Prostate gland (tissue), 2 donors: ENCODE measurements around the gene PAOX. TPM values are rescaled to one million over a fixed set of nuclear protein-coding genes. Genes with fewer than 3 reads are reported as not detected.

Source experiments
- DNase-seq: peaks from one replicate; pipeline ENCODE4 v3.0.0-alpha.2; 2019; ENCODE audit warnings: low spot score
- H3K27ac ChIP-seq, 2 donors: fragments of 200-600 bp; sonication (generic); 2 replicates each; pipeline ENCODE4 v1.5.1; 2017 to 2019
- H3K27me3 ChIP-seq: fragments of 200-600 bp; sonication (generic); replicated peaks from 2 replicates; pipeline ENCODE4 v1.5.1; 2019; ENCODE audit not compliant: insufficient read depth
- H3K36me3 ChIP-seq, 2 donors: fragments of 200-600 bp; sonication (generic); 1 replicate in 1 of 2; 2 replicates in 1 of 2; pipeline versions ENCODE4 v1.5.1 to v1.8.1; 2017 to 2019
- H3K4me1 ChIP-seq: fragments of 200-600 bp; sonication (generic); replicated peaks from 2 replicates; pipeline ENCODE4 v1.5.1; 2019
- H3K4me3 ChIP-seq, 2 donors: fragments of 200-600 bp; sonication (generic); 2 replicates each; pipeline ENCODE4 v1.5.1; 2017 to 2019
- H3K9me3 ChIP-seq: fragments of 200-600 bp; sonication (generic); 2 replicates; pipeline ENCODE4 v1.5.1; 2017
- POLR2A ChIP-seq: fragments of 450-650 bp; IDR thresholded peaks from one replicate; pipeline ENCODE4 v1.6.1; 2016; ENCODE audit warnings: antibody characterized with exemption, mild to moderate bottlenecking
- POLR2AphosphoS5 ChIP-seq: sonication (generic); formaldehyde crosslinking; IDR thresholded peaks from one replicate; pipeline ENCODE4 v1.6.1; 2017; ENCODE audit warnings: antibody characterized with exemption
- WGBS: methylation state at CpG from one replicate; pipeline ENCODE4 v1.1.5; 2018; 5-methylcytosine and 5-hydroxymethylcytosine counted together
- intact Hi-C: fragments of 100-400 bp; cut with DNase I; formaldehyde crosslinking; loops from one replicate; pipeline ENCODE4 v1.14.2; 2022
- total RNA-seq, 2 donors: library from RNA; depleted of rRNA; stranded (reverse); fragments of >200 nt; gene quantifications; one replicate each; pipeline ENCODE4 v1.1.0, GENCODE V29; 2016
- TF ChIP-seq, protein P1 (sequence below), 4 experiments: fragments of 200-600 bp in 2 of 4; fragments of 450-650 bp in 2 of 4; sonication (generic) in 2 of 4; IDR thresholded peaks; 1 replicate in 3 of 4; 2 replicates in 1 of 4; pipeline ENCODE4 v1.5.1; 2016 to 2019; ENCODE audit warnings: antibody characterized with exemption in 4 of 4, mild to moderate bottlenecking in 2 of 4, moderate library complexity in 2 of 4

PAOX gene
- total RNA-seq, 2 donors from 2014 or later, result 17.5 to 20.2 TPM

DNA sequence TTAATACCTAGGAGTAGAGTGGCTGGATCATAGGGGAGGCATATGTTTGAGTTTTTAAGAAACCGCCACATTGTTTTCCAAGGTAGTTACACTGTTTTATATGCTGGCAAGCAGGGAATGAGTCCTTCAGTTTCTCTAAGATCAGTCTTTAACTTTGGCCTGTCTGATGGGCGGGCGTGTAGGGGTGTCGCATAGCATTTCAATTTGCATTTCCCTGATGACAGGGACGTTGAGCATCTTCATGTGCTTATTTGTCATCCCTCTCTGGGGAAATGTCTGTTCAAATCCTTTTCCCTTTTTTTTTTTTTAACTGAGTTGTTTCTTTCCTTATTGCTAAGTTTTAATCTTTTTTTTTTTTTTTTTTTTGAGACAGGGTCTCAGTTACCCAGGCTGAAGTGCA lies 24.7 kb downstream of the PAOX start:
- Histone ChIP-seq H3K36me3 (peaks cover 0 to 15% of the 10 kb centered on the region in 2 donors), H3K4me1 (no peaks in the 10 kb centered on the region), H3K27ac (no peak overlapping the region), H3K4me3 (no peak overlapping the region), H3K27me3 (no peaks in the 10 kb centered on the region), H3K9me3 (no peaks in the 10 kb centered on the region)
- TF ChIP-seq POLR2AphosphoS5, result no peak
- TF ChIP-seq POLR2A, result no peak
- TF ChIP-seq, protein P1, sequence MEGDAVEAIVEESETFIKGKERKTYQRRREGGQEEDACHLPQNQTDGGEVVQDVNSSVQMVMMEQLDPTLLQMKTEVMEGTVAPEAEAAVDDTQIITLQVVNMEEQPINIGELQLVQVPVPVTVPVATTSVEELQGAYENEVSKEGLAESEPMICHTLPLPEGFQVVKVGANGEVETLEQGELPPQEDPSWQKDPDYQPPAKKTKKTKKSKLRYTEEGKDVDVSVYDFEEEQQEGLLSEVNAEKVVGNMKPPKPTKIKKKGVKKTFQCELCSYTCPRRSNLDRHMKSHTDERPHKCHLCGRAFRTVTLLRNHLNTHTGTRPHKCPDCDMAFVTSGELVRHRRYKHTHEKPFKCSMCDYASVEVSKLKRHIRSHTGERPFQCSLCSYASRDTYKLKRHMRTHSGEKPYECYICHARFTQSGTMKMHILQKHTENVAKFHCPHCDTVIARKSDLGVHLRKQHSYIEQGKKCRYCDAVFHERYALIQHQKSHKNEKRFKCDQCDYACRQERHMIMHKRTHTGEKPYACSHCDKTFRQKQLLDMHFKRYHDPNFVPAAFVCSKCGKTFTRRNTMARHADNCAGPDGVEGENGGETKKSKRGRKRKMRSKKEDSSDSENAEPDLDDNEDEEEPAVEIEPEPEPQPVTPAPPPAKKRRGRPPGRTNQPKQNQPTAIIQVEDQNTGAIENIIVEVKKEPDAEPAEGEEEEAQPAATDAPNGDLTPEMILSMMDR (IDR thresholded peaks at IDR 0.05), result no peak
- WGBS, result 96% methylated on average over 5 of the region's 5 CpGs
- DNase-seq, result no peak
- intact Hi-C loops, result no loop called here

DNA sequence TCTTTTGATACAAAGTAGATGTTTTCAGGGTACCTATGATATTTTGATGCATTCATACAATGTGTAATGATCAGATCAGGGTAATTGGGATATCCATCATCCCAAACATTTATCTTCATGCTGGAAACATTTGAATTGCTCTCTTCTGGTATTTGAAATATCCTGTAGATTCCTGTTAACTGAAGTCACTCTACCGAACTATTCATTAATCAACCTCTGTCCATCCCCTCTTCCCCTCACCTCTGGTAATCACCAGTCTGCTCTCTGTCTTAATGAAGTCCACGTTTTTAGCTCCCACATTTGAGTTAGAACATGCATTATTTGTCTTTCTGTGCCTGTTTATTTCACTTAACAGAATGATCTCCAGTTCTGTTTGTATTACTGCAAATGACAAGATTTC lies 26.2 kb downstream of the PAOX start:
- intact Hi-C loops, result no loop called here
- Histone ChIP-seq H3K27ac (no peak overlapping the region), H3K4me3 (no peak overlapping the region), H3K9me3 (no peaks in the 10 kb centered on the region), H3K27me3 (no peaks in the 10 kb centered on the region), H3K36me3 (peaks cover 0 to 7% of the 10 kb centered on the region in 2 donors), H3K4me1 (no peaks in the 10 kb centered on the region)
- TF ChIP-seq, protein P1 (IDR thresholded peaks at IDR 0.05), result no peak
- TF ChIP-seq POLR2AphosphoS5 (no peak), POLR2A (no peak)
- WGBS, result 67% methylated on average over 2 of the region's 2 CpGs
- no peak for DNase-seq

DNA sequence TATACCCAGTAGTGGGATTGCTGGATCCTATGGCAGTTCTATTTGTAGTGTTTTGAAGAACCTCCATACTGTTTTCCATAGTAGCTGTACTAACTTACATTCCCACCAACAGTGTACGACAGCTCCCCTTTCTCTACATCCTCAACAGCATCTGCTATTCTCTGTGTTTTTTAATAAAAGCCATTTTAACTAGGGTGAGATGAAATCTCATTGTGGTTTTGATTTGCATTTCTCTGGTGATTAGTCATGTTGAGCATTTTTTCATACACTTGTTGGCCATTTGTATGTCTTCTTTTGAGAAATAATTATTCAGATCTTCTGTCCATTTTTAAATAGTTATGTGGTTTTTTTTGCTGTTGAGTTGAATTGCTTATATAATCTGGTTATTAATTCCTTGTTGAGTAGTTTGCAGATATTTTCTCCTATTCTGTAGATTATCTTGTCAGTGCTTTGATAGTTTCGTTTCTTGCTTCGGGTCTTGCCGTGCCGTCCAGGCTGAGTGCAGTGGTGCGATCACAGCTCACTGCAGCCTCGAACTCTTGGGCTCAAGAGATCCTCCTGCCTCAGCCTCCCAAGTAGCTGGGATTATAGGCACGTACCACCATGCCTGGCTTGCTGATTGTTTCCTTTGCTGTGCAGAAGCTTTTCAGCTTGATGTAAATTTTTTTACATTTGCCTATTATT lies 26.9 kb downstream of the PAOX start:
- H3K4me3 ChIP-seq, result no peak overlapping the region
- H3K36me3 ChIP-seq, result peaks cover 0 to 7% of the 10 kb centered on the region in 2 donors

DNA sequence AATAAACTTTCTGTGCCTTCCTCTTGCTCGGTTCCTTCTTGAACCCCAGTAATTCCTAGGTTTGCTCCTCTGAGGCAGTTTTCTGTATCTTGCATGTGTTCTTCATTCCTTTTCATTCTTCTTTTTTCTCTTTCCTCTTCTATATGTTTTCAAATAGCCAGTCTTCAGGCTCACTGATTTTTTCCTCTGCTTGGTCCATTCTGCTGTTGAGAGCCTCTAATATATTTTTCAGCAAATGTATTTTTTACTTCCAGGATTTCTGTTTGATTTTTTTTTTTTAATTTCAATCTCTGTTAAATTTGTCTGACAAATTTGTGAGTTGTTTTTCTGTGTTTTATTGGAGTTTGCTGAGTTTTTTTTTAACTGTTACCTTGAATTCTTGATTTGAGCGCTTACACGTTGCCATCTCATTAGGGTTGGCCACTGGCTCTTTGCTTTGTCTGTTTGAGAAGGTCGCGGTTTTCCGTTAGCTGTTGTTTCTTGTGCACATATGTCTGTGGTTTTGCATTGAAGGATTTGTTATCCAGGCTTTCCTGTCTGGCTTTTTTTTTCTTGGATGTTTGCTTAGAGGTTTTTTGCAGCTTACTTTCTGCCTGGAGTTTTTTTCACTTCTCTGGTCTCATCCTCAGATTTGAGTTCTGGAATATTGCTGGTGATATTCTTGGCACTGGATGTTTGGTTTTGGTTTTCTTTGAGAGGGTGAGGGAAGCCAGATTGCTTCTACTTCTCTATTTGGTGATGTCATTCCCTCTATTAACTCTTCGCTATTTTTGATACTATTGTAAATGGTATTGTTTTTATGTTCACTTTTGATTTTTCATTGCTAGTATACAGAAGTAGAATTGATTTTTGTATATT lies 32.7 kb downstream of the PAOX start:
- Histone ChIP-seq H3K9me3 (no peaks in the 10 kb centered on the region), H3K27ac (no peak overlapping the region), H3K36me3 (no peaks in the 10 kb centered on the region), H3K4me1 (no peaks in the 10 kb centered on the region), H3K4me3 (no peak overlapping the region), H3K27me3 (no peaks in the 10 kb centered on the region)
- DNase-seq, result no peak
- TF ChIP-seq POLR2AphosphoS5, result no peak
- TF ChIP-seq POLR2A, result no peak
- TF ChIP-seq, protein P1 (IDR thresholded peaks at IDR 0.05), result no peak
- intact Hi-C loops, result no loop called here
- 97% methylated on average over 7 of the region's 7 CpGs for WGBS

More for the DNA sequence above, 26.9 kb downstream of the PAOX start:
- H3K27me3 ChIP-seq, result no peaks in the 10 kb centered on the region
- no peaks in the 10 kb centered on the region for H3K4me1 ChIP-seq
- WGBS, result 93% methylated on average over 8 of the region's 8 CpGs
- intact Hi-C loops, result no loop called here
- no peak for TF ChIP-seq POLR2AphosphoS5
- TF ChIP-seq, protein P1 (IDR thresholded peaks at IDR 0.05), result no peak
- H3K9me3 ChIP-seq, result no peaks in the 10 kb centered on the region
- no peak for DNase-seq
- H3K27ac ChIP-seq, result no peak overlapping the region
